PC-3 (cell line): ENCODE data around the gene SMG7. TPM values are rescaled to one million over a fixed set of nuclear protein-coding genes. Genes with fewer than 3 reads are reported as not detected.

ENCODE experiments used
- ATAC-seq: fragments of 200-7000 bp; cut with Tn5 transposase; 2 replicates; pipeline ENCODE4 v1.9.1; 2020; ENCODE audit warnings: mild to moderate bottlenecking, moderate library complexity
- Bru-seq: library from RNA; stranded (reverse); fragments of 400-500 nt; gene quantifications from one replicate; lab custom pipeline; 2021; lab: Mats Ljungman, UMichigan
- BruChase-seq, 2 experiments: library from RNA; stranded (reverse); fragments of 400-500 nt; gene quantifications; one replicate each; lab custom pipeline; 2021; lab: Mats Ljungman, UMichigan
- BruUV-seq: library from RNA; stranded (reverse); fragments of 400-500 nt; replicated peaks from 2 replicates; lab custom pipeline; 2021; lab: Mats Ljungman, UMichigan
- CTCF ChIA-PET: fragments of 300-600 bp; sonication (Branson Sonifier 250); formaldehyde crosslinking; loops from one replicate; lab custom pipeline; 2022; ENCODE audit warnings: antibody characterized with exemption; lab: Charles Lee
- POLR2A ChIA-PET: fragments of 300-600 bp; sonication (Branson Sonifier 250); formaldehyde crosslinking; loops from one replicate; lab custom pipeline; 2022; ENCODE audit warnings: antibody characterized with exemption; ENCODE audit not compliant: unreplicated experiment; lab: Charles Lee
- DNase-seq: peaks from one replicate; pipeline ENCODE4 v3.0.0-alpha.2; 2015
- H2AFZ ChIP-seq: fragments of 300-600 bp; sonication (generic); 2 replicates; pipeline ENCODE4 v1.6.0; 2016; ENCODE audit warnings: antibody characterized with exemption, low read length
- H3F3A ChIP-seq: fragments of 300-600 bp; sonication (generic); one replicate; pipeline ENCODE4 v1.6.0; 2017; ENCODE audit warnings: antibody characterized with exemption, low read length, control low read depth, mild to moderate bottlenecking; ENCODE audit not compliant: unreplicated experiment
- H3K27ac ChIP-seq: fragments of 300-600 bp; sonication (generic); 2 replicates; pipeline ENCODE4 v1.5.1; 2016; ENCODE audit warnings: mild to moderate bottlenecking, low read length
- H3K27me3 ChIP-seq: fragments of 300-600 bp; sonication (generic); 2 replicates; pipeline ENCODE4 v1.6.1; 2016; ENCODE audit warnings: low read length, mixed read lengths
- H3K36me3 ChIP-seq: fragments of 300-600 bp; sonication (generic); 2 replicates; pipeline ENCODE4 v1.6.1; 2016; ENCODE audit warnings: low read depth, mixed run types, low read length, mixed read lengths
- H3K4me1 ChIP-seq: fragments of 300-600 bp; sonication (generic); 2 replicates; pipeline ENCODE4 v1.5.1; 2016; ENCODE audit warnings: low read length; ENCODE audit not compliant: insufficient read depth
- H3K4me2 ChIP-seq: fragments of 300-600 bp; sonication (generic); 2 replicates; pipeline ENCODE4 v1.6.0; 2016; ENCODE audit warnings: low read length
- H3K4me3 ChIP-seq: fragments of 300-600 bp; sonication (generic); 2 replicates; pipeline ENCODE4 v1.5.1; 2016; ENCODE audit warnings: mild to moderate bottlenecking, low read length, mixed read lengths
- H3K79me2 ChIP-seq: fragments of 300-600 bp; sonication (generic); 2 replicates; pipeline ENCODE4 v1.6.1; 2017; ENCODE audit warnings: low read length, mixed read lengths
- H3K9ac ChIP-seq: fragments of 300-600 bp; sonication (generic); 2 replicates; pipeline ENCODE4 v1.6.0; 2016; ENCODE audit warnings: mild to moderate bottlenecking, low read length
- H3K9me2 ChIP-seq: fragments of 300-600 bp; sonication (generic); replicated peaks from 2 replicates; pipeline ENCODE4 v1.6.1; 2016; ENCODE audit warnings: mixed run types, low read length, mixed read lengths
- H3K9me3 ChIP-seq: fragments of 300-600 bp; sonication (generic); 2 replicates; pipeline ENCODE4 v1.6.1; 2016; ENCODE audit warnings: low read length, mixed read lengths
- H4K20me1 ChIP-seq: fragments of 300-600 bp; sonication (generic); 2 replicates; pipeline ENCODE4 v1.6.1; 2016; ENCODE audit warnings: low read length, mixed read lengths
- CTCF ChIP-seq: fragments of 300-600 bp; sonication (generic); conservative IDR thresholded peaks from 2 replicates; pipeline ENCODE4 v1.5.1; 2017; ENCODE audit warnings: antibody characterized with exemption, low read depth, mild to moderate bottlenecking, low read length
- EZH2 ChIP-seq: fragments of 300-600 bp; sonication (generic); IDR thresholded peaks from one replicate; pipeline ENCODE4 v1.6.1; 2017; ENCODE audit warnings: antibody characterized with exemption, mild to moderate bottlenecking, low read length; ENCODE audit not compliant: unreplicated experiment
- EZH2phosphoT487 ChIP-seq: fragments of 300-600 bp; sonication (generic); IDR thresholded peaks from 2 replicates; pipeline ENCODE4 v1.6.1; 2018; ENCODE audit warnings: mild to moderate bottlenecking, antibody characterized with exemption, low read length, borderline replicate concordance
- intact Hi-C: fragments of 100-400 bp; cut with micrococcal nuclease; formaldehyde crosslinking; loops from 2 replicates; pipeline ENCODE4 v1.9.0; 2023
- long read RNA-seq: library from polyadenylated mRNA; unstranded; transcript quantifications from one replicate; pipeline ENCODE4 v2.0.0, GENCODE V29; 2021; ENCODE audit not compliant: unreplicated experiment
- total RNA-seq: library from RNA; depleted of rRNA; stranded (reverse); fragments of >200 nt; gene quantifications from 2 replicates; pipeline ENCODE4 v1.2.3, GENCODE V29; 2014; rRNA removed

The SMG7 gene
- 25.5 and 38.4 TPM in 2 replicates for total RNA-seq
- Bru-seq, nascent RNA = percentile 89 among the genes with signal in this experiment
- percentile 87 among the genes with signal in this experiment for BruChase-seq, experiment 1, labeled RNA remaining after a 6-hour chase
- percentile 87 among the genes with signal in this experiment for BruChase-seq, experiment 2, labeled RNA remaining after a 2-hour chase
- long read RNA-seq, partial matches to known transcripts = 45 of 56 reads
- long read RNA-seq, other reads (novel, unspliced or antisense) = 9 of 56 reads

- DNase-seq (no peak), ATAC-seq (peak; percentile 5; the same call in 1 of the 2 replicates)
- TF ChIP-seq EZH2 (no peak), CTCF (no peak), EZH2phosphoT487 (no peak)
- Histone ChIP-seq H2AFZ (peak within 1 kb of the TSS; percentile 93), H3K79me2 (peaks cover 54% of the 10 kb centered on the region), H3K9me3 (no peaks in the 10 kb centered on the region), H3K4me3 (peak within 1 kb of the TSS; percentile 97), H3F3A (no peaks in the 10 kb centered on the region), H3K27ac (peak within 1 kb of the TSS; percentile 97), H3K9ac (peak within 1 kb of the TSS; percentile 99), H3K9me2 (no peaks in the 10 kb centered on the region), H3K4me2 (peak within 1 kb of the TSS; percentile 95), H3K27me3 (no peaks in the 10 kb centered on the region), H3K4me1 (peaks cover 37% of the 10 kb centered on the region), H3K36me3 (no peaks in the 10 kb centered on the region; the same call in 1 of the 2 replicates), H4K20me1 (peaks cover 26% of the 10 kb centered on the region)
- ChIA-PET POLR2A (interaction anchor here (0.7 kb wide), 1 partner anchor 165 kb away, joined by 7 read pairs; no protein-coding TSS in a partner anchor), CTCF (no interaction called here)
- no TSS peak for BruUV-seq
- intact Hi-C loops = loop anchor here (5.0 kb wide), 1 partner anchor 510 kb away; no protein-coding TSS in a partner anchor
Measured at GRCh38 chr1:183472488-183473216, at the start of gene SMG7. SMG7 (plus strand) TSS chr1:183472499; CDS start chr1:183472621, 122 bp downstream.

- Histone ChIP-seq H3K9me2 (no peaks in the 10 kb centered on the region), H3K27ac (no peak overlapping the region), H3K4me1 (peaks cover 4% of the 10 kb centered on the region; the same call in 1 of the 2 replicates), H3K36me3 (no peaks in the 10 kb centered on the region), H3K9ac (no peak overlapping the region), H2AFZ (no peak overlapping the region), H3K9me3 (no peaks in the 10 kb centered on the region), H3F3A (no peaks in the 10 kb centered on the region), H3K27me3 (no peaks in the 10 kb centered on the region), H3K4me3 (no peak overlapping the region), H3K79me2 (no peaks in the 10 kb centered on the region), H4K20me1 (no peaks in the 10 kb centered on the region), H3K4me2 (no peak overlapping the region)
- no TSS peak for BruUV-seq
- intact Hi-C loops = no loop called here
- DNase-seq = no peak
- ChIA-PET CTCF (no interaction called here), POLR2A (no interaction called here)
- TF ChIP-seq EZH2phosphoT487 = no peak
- TF ChIP-seq CTCF = no peak
- no peak for TF ChIP-seq EZH2
- ATAC-seq = no peak
Measured at GRCh38 chr1:183423541-183423940, 48.8 kb upstream of the SMG7 start.
